Transverse colon (tissue), 4 donors: ENCODE results near the gene GALNT17. TPM values are rescaled to one million over a fixed set of nuclear protein-coding genes. Genes with fewer than 3 reads are reported as not detected.

Source experiments
- DNase-seq: peaks from one replicate; pipeline ENCODE4 v3.0.0-alpha.2; 2019
- H3K27ac ChIP-seq, 4 donors: fragments of 200-600 bp; sonication (generic); 2 replicates each; pipeline ENCODE4 v1.5.1; 2016 to 2018; ENCODE audit warnings: inconsistent platforms in 4 of 4
- H3K27me3 ChIP-seq: fragments of 200-600 bp; sonication (generic); 2 replicates; pipeline ENCODE4 v1.5.1; 2017; ENCODE audit warnings: inconsistent platforms
- H3K36me3 ChIP-seq, 4 donors: fragments of 200-600 bp; sonication (generic); 2 replicates each; pipeline ENCODE4 v1.5.1; 2017 to 2019; ENCODE audit warnings: inconsistent platforms in 4 of 4
- H3K4me1 ChIP-seq, 4 donors: fragments of 200-600 bp; sonication (generic); 2 replicates each; pipeline ENCODE4 v1.5.1; 2017 to 2020; ENCODE audit warnings: inconsistent platforms in 4 of 4
- H3K4me3 ChIP-seq, 4 donors: fragments of 200-600 bp; sonication (generic); 1 replicate in 1 of 4; 2 replicates in 3 of 4; pipeline versions ENCODE4 v1.5.1 to v1.6.1; 2017 to 2019; ENCODE audit warnings: inconsistent platforms in 4 of 4
- H3K9me3 ChIP-seq, 2 donors: fragments of 200-600 bp; sonication (generic); 2 replicates each; pipeline ENCODE4 v1.5.1; 2017 to 2019; ENCODE audit warnings: inconsistent platforms in 2 of 2
- CTCF ChIP-seq, 5 experiments: fragments of 200-600 bp in 3 of 5; fragments of 450-650 bp in 2 of 5; sonication (generic) in 3 of 5; IDR thresholded peaks; 1 replicate in 2 of 5; 2 replicates in 3 of 5; pipeline ENCODE4 v1.5.1; 2016 to 2017; ENCODE audit warnings: antibody characterized with exemption in 5 of 5, inconsistent platforms in 3 of 5, mild to moderate bottlenecking in 2 of 5, moderate library complexity in 1 of 5
- EP300 ChIP-seq: sonication (generic); formaldehyde crosslinking; IDR thresholded peaks from one replicate; pipeline ENCODE4 v1.6.1; 2017; ENCODE audit warnings: antibody characterized with exemption, low read depth
- POLR2A ChIP-seq: fragments of 450-650 bp; IDR thresholded peaks from one replicate; pipeline ENCODE4 v1.6.1; 2016; ENCODE audit warnings: antibody characterized with exemption, mild to moderate bottlenecking, moderate library complexity
- POLR2AphosphoS5 ChIP-seq, 3 donors: sonication (generic); formaldehyde crosslinking; IDR thresholded peaks; one replicate each; pipeline ENCODE4 v1.6.1; 2016; ENCODE audit warnings: antibody characterized with exemption in 3 of 3
- WGBS, 2 donors: methylation state at CpG; one replicate each; pipeline ENCODE4 v1.1.5; 2018; ENCODE audit warnings: low coverage in 1 of 2; 5-methylcytosine and 5-hydroxymethylcytosine counted together
- in situ Hi-C, 4 donors: fragments of 200-750 bp; cut with MboI; loops; one replicate each; pipeline versions ENCODE4 v1.15.0 to v1.15.1; 2017; ENCODE audit warnings: low sequenced_read_pairs in 3 of 4, low pct_ligation_motif_present in 1 of 4, low pct_unique_long_range_greater_than_20kb in 1 of 4
- intact Hi-C: fragments of 100-400 bp; cut with DNase I; formaldehyde crosslinking; loops from one replicate; pipeline ENCODE4 v1.15.1; 2023; ENCODE audit warnings: low total_unique reads
- total RNA-seq, 4 donors: library from RNA; depleted of rRNA; stranded (reverse); fragments of >200 nt; gene quantifications; one replicate each; pipeline ENCODE4 v1.1.0, GENCODE V29; 2016

The GALNT17 gene
- total RNA-seq, 4 donors from 2014 or later, result 2.6 to 6.6 (median 5.7) TPM

GRCh38 chr7:71323726-71324125 lies 191.8 kb downstream of the GALNT17 start:
- 61 to 77% methylated on average over 6 of the region's 6 CpGs for WGBS, 2 donors
- Histone ChIP-seq H3K4me1 (no peaks in the 10 kb centered on the region), H3K27me3 (no peaks in the 10 kb centered on the region), H3K9me3 (no peaks in the 10 kb centered on the region), H3K27ac (no peak overlapping the region), H3K4me3 (no peak overlapping the region), H3K36me3 (no peaks in the 10 kb centered on the region)
- no peak for DNase-seq
- in situ Hi-C loops (no loop called here), intact Hi-C loops (no loop called here)
- TF ChIP-seq CTCF (IDR thresholded peaks at IDR 0.05) (no peak), EP300 (no peak), POLR2AphosphoS5 (IDR thresholded peaks at IDR 0.05) (no peak), POLR2A (no peak)

GRCh38 chr7:71325151-71325550 lies 193.2 kb downstream of the GALNT17 start:
- no peak for DNase-seq
- Histone ChIP-seq H3K9me3 (no peaks in the 10 kb centered on the region), H3K4me3 (no peak overlapping the region), H3K27me3 (no peaks in the 10 kb centered on the region), H3K4me1 (no peaks in the 10 kb centered on the region), H3K27ac (no peak overlapping the region), H3K36me3 (no peaks in the 10 kb centered on the region)
- in situ Hi-C loops, result no loop called here
- TF ChIP-seq POLR2A, result no peak
- TF ChIP-seq EP300, result no peak
- no peak for TF ChIP-seq CTCF (IDR thresholded peaks at IDR 0.05)
- TF ChIP-seq POLR2AphosphoS5 (IDR thresholded peaks at IDR 0.05), result no peak
- 75 to 89% methylated on average over 1 to 5 of the region's 5 CpGs for WGBS, 2 donors
- intact Hi-C loops, result no loop called here

DNA sequence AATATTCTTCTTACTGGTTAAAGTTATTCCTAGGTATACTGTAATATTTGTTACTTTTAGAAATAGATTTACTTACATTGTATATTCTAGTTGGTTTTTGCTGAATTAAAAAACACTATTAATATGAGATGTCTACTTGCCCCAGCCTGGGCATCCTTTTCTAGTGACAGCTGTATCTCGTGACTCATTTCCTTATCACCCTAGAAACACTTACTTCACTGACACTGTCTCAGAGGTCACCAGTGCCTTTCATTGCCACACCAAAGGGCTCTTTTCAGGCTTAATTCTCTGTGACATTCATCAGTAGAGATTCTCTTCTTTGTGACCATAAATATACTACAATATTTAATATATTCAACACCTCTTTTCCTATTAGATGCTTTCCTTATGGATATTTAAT lies 194.7 kb downstream of the GALNT17 start:
- no peaks in the 10 kb centered on the region for H3K36me3 ChIP-seq
- in situ Hi-C loops (no loop called here), intact Hi-C loops (no loop called here)
- TF ChIP-seq POLR2A (no peak), CTCF (IDR thresholded peaks at IDR 0.05) (no peak), POLR2AphosphoS5 (IDR thresholded peaks at IDR 0.05) (no peak), EP300 (no peak)
- H3K4me3 ChIP-seq, result no peak overlapping the region
- WGBS, 2 donors, result 0 to 55% methylated on average over 1 of the region's 1 CpG
- no peak for DNase-seq
- no peaks in the 10 kb centered on the region for H3K27me3 ChIP-seq
- no peak overlapping the region for H3K27ac ChIP-seq
- H3K9me3 ChIP-seq, result no peaks in the 10 kb centered on the region
- H3K4me1 ChIP-seq, result no peaks in the 10 kb centered on the region

GRCh38 chr7:71327946-71328345 lies 196.0 kb downstream of the GALNT17 start:
- WGBS, 2 donors, result 80% methylated on average over 4 to 5 of the region's 5 CpGs

More at GRCh38 chr7:71327946-71328345, 196.0 kb downstream of the GALNT17 start:
- H3K4me3 ChIP-seq, result no peak overlapping the region
- intact Hi-C loops (no loop called here), in situ Hi-C loops (no loop called here)
- no peaks in the 10 kb centered on the region for H3K4me1 ChIP-seq
- no peaks in the 10 kb centered on the region for H3K27me3 ChIP-seq
- TF ChIP-seq POLR2AphosphoS5 (IDR thresholded peaks at IDR 0.05) (no peak), POLR2A (no peak), EP300 (no peak), CTCF (IDR thresholded peaks at IDR 0.05) (no peak)
- H3K36me3 ChIP-seq, result no peaks in the 10 kb centered on the region
- DNase-seq, result no peak
- no peaks in the 10 kb centered on the region for H3K9me3 ChIP-seq
- no peak overlapping the region for H3K27ac ChIP-seq
